ENCODE measurements around the gene RPL41. TPM values are rescaled to one million over a fixed set of nuclear protein-coding genes. Genes with fewer than 3 reads are reported as not detected.
"Not testable (repeated sequence)": the region's sequence is repeated elsewhere in the genome, so short reads cannot be mapped to it uniquely, and the experiment has no call there.

Gene RPL41
- total and polyA plus RNA-seq, 5 donors = 2,026 to 2,505 (median 2,284) TPM

DNA sequence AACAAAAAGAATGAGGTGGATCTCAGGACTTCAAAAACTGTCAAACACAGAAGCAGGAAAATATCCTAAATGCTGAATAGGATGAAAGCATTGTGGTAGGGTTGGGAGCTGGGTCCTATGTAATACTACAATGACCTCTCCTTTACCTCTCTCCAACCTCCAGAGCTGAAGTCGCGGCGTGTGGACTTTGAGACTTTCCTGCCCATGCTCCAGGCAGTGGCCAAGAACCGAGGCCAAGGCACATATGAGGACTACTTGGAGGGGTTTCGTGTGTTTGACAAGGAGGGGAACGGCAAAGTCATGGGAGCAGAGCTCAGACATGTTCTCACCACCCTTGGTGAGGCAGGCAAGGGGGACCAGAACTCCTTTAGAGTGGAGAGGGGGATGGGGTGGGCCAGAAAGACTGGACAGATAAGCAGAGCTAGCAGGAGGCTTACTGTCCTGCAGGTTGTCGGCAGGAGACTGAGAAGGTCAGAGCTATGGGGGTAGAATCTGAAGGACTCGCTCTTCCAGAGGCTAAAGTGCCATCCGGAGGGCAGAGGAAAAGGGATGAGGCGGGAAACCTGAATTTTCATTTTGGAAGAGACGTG, 38.9 kb downstream of the RPL41 start:
- 87% methylated on average over 11 of the region's 11 CpGs for WGBS
- DNase-seq = peak in 1 of 3 donors; percentile 25
- H3K27me3 ChIP-seq (ENCODE audit: control insufficient read depth, insufficient read depth) = no peaks in the 10 kb centered on the region
- ATAC-seq = no peak
- H3K27ac ChIP-seq (ENCODE audit: low read length) = no peak overlapping the region
- intact Hi-C loops (cut with DNase I) = loop anchor here in 1 of 4 donors (5.0 kb wide), 1 partner anchor 38 kb away; the partner anchor contains the start of genes RPL41 and ZC3H10
- H3K9me3 ChIP-seq (ENCODE audit: control insufficient read depth, low read length) = no peaks in the 10 kb centered on the region
- H3K4me3 ChIP-seq (ENCODE audit: low read length) = no peak overlapping the region
- peaks cover 5% of the 10 kb centered on the region for H3K4me1 ChIP-seq (ENCODE audit: control insufficient read depth, insufficient read depth, low read length)

DNA sequence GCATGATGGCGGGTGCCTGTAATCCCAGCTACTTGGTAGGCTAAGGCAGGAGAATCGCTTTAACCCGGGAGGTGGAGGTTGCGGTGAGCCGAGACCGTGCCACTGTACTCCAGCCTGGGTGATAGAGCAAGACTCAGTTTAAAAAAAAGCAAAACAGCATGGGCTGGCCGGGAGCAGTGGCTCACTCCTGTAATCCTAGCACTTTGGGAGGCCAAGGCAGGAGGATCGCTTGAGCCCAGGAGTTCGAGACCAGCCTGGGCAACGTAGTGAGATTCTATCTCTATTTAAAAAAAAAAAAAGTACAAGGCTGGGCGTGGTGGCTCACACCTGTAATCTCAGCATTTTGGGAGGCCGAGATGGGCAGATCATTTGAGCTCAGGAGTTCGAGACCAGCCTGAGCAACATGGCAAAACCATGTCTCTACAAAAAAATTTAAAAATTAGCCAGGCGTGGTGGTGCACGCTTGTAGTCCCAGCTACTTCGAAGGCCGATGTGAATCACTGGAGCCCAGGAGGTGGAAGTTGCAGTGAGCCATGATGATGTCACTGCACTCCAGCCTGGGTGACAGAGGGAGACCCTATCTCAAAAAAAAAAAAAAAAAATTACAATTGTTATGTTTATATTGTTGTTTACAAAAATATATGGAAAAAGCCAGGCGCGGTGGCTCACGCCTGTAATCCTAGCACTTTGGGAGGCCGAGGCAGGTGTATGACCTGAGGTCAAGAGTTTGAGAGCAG, 40.2 kb downstream of the RPL41 start:
- peak overlapping the region; percentile 59 for H3K27ac ChIP-seq (ENCODE audit: low read length)
- H3K27me3 ChIP-seq (ENCODE audit: control insufficient read depth, insufficient read depth); H3K4me1 ChIP-seq (ENCODE audit: control insufficient read depth, insufficient read depth, low read length); ATAC-seq; H3K9me3 ChIP-seq (ENCODE audit: control insufficient read depth, low read length): not testable (repeated sequence)
- 94% methylated on average over 21 of the region's 21 CpGs for WGBS
- peak in 1 of 3 donors; percentile 37 for DNase-seq
- intact Hi-C loops (cut with DNase I) = loop anchor here in 1 of 4 donors (5.0 kb wide), 1 partner anchor 39 kb away; the partner anchor contains the start of genes RPL41 and ZC3H10
- peak overlapping the region; percentile 95 for H3K4me3 ChIP-seq (ENCODE audit: low read length)

DNA sequence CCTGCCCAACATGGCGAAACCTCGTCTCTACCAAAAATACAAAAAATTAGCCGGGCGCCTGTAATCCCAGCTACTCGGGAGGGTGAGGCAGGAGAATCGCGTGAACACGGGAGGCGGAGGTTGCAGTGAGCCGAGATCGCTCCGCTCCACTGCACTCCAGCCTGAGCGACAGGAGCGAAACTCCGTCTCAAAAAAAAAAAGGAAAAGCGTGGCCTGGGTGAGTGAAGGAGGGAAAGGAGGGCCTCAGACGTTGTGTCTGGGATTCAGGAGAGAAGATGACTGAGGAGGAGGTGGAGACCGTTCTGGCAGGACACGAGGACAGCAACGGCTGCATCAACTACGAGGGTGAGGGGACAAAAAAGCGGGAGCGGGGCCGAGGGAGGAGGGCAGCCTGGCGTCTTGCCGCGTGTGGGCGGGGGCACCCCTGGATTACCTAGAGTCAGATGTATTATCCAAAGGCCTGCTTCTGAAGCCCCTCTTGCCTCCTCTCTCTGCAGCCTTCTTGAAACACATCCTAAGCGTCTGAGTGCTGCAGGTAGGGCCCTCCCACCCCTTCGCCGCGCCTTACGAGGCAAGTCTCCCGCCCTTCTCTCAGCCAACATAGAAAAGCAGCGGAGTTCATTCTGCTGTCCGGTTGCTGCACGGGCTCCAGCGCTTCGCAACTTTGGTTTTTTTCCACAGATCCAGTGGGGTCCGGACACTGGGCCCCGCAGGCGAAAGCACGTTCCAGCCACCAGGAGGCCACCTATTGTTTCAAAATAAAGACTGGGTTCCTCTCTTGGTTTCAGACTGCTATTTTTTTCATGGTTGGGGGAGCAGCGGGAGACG, 41.0 kb downstream of the RPL41 start:
- no peaks in the 10 kb centered on the region for H3K9me3 ChIP-seq (ENCODE audit: control insufficient read depth, low read length)

DNA sequence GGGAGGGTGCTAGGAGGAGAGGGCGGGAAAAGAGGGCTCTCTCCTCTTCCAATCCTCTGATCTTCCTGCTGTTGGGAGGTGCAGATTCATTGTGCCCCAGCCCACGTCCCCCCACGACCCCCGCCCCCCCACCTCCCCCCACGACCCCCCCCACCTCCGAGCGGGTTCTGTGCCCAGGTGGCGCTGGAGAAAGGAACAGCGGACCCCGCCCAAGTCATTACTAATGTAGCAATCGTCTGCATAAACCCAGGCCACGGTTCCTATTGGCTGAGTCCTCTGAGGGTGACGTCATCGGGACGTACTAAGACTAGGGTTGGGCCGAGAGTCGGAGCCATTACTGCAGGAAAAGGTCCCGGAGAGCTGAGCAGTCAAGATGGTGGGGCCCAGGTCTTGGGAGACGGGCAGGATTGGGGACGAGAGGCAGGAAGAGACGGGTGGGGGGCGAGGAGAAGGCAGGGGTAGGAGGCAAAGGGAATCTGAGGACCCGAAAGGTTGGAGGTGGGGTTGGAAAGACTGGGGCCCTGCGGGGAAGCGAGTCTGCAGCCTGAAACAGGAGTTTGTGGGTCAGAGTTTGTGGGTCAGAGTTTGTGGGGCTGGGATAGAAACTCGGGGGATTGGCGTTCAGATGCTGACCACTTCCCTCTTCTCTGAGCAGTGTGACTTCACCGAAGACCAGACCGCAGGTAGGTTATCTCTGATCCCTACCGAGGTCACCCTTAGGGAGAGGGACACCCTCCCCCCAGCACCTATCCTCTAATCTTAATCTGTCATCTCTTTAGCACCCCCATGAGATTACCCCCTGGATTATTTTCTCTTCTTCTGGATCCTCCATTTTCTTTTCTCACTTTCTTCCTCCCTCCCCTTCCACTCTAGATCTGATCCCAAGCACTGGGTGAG, 41.8 kb downstream of the RPL41 start, which contains the start of gene MYL6:
TSS of gene MYL6 (plus strand) at position 331 of the 897 bp plus-strand sequence. CDS start at position 374, 43 bp downstream.
- H3K27ac ChIP-seq (ENCODE audit: low read length) = peak within 1 kb of the TSS; percentile 87
- WGBS = under 1% methylated on average over 30 of the region's 30 CpGs
- ATAC-seq (peak; percentile 90 to 91), DNase-seq (peak; percentile 95 to 98 (median 96))
- no peaks in the 10 kb centered on the region for H3K9me3 ChIP-seq (ENCODE audit: control insufficient read depth, low read length)
- H3K4me1 ChIP-seq (ENCODE audit: control insufficient read depth, insufficient read depth, low read length) = peaks cover 4% of the 10 kb centered on the region
- H3K27me3 ChIP-seq (ENCODE audit: control insufficient read depth, insufficient read depth) = no peaks in the 10 kb centered on the region
- intact Hi-C loops (cut with DNase I) = loop anchor here in 1 of 4 donors (2.0 to 5.0 kb wide), 2 partner anchors 29 to 41 kb away; partner anchors contain the start of genes ESYT1, RPL41 and ZC3H10
- H3K4me3 ChIP-seq (ENCODE audit: low read length) = peak within 1 kb of the TSS; percentile 95

More for the DNA sequence above, 41.0 kb downstream of the RPL41 start:
- intact Hi-C loops (cut with DNase I) = loop anchor here in 1 of 4 donors (2.0 to 5.0 kb wide), 2 partner anchors 29 to 40 kb away; partner anchors contain the start of genes ESYT1, RPL41 and ZC3H10
- DNase-seq (peak; percentile 80 to 90 (median 87)), ATAC-seq (peak; percentile 47 to 59)
- Histone ChIP-seq H3K4me1 (ENCODE audit: control insufficient read depth, insufficient read depth, low read length) (peaks cover 7% of the 10 kb centered on the region), H3K27ac (ENCODE audit: low read length) (peak overlapping the region; percentile 59), H3K27me3 (ENCODE audit: control insufficient read depth, insufficient read depth) (no peaks in the 10 kb centered on the region), H3K4me3 (ENCODE audit: low read length) (peak overlapping the region; percentile 95)
- 6% methylated on average over 45 of the region's 45 CpGs for WGBS

DNA sequence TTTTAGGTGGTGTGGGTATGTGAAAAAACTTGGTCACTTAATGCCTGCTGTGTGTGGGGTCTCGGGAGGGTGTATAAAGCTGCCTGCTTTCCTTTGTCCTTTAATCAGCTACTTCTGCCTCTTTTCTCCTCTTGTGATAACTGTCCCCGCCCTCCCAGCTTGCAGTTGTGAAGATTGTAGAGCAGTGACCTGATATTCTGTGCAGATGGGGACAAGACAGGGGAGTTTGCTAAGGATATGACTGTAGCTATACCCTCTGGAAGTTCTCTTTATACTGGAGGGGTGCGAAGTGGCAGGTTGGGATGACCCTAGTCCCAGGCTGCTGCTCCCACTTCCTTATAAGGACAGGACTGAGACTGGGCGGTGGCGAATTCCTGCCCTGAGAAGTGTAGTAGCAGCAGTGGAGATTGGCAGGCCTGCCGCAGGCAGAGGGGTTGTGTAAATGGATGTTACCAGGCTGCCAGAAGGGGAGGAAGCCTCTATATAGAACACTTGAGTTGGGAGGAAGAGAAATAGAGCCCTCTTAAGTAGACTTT, 42.6 kb downstream of the RPL41 start:
- H3K4me1 ChIP-seq (ENCODE audit: control insufficient read depth, insufficient read depth, low read length) = peaks cover 4% of the 10 kb centered on the region
- peak; percentile 76 to 78 for ATAC-seq
- peak; percentile 89 to 95 (median 90) for DNase-seq
- intact Hi-C loops (cut with DNase I) = loop anchor here in 1 of 4 donors (2.0 to 5.0 kb wide), 2 partner anchors 30 to 42 kb away; partner anchors contain the start of genes ESYT1, RPL41 and ZC3H10
- peak overlapping the region; percentile 95 for H3K4me3 ChIP-seq (ENCODE audit: low read length)
- WGBS = under 1% methylated on average over 6 of the region's 6 CpGs
- H3K27ac ChIP-seq (ENCODE audit: low read length) = peak overlapping the region; percentile 87
- H3K9me3 ChIP-seq (ENCODE audit: control insufficient read depth, low read length) = no peaks in the 10 kb centered on the region
- no peaks in the 10 kb centered on the region for H3K27me3 ChIP-seq (ENCODE audit: control insufficient read depth, insufficient read depth)

DNA sequence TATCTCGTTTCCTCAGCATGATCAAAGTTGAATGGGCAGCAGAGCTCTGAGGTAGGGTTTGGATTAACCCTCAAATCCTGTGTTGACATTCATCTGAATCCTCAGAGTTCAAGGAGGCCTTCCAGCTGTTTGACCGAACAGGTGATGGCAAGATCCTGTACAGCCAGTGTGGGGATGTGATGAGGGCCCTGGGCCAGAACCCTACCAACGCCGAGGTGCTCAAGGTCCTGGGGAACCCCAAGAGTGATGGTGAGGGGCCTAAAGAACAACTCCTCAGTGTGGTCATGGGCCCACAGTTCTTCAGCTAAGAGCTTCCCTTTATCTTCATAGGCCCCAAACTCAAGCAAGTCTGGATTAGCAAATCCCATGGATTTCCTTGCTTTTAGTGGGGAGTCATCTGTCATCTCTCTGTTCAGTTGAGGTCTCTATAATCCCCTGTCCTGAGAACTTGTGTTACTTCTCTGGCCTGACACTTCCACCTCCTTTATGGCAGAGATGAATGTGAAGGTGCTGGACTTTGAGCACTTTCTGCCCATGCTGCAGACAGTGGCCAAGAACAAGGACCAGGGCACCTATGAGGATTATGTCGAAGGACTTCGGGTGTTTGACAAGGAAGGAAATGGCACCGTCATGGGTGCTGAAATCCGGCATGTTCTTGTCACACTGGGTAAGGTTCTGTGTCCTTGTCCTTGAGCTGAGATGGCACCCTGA, 43.2 kb downstream of the RPL41 start:
- H3K4me1 ChIP-seq (ENCODE audit: control insufficient read depth, insufficient read depth, low read length) = peaks cover 4% of the 10 kb centered on the region
- peak overlapping the region; percentile 87 for H3K27ac ChIP-seq (ENCODE audit: low read length)
- ATAC-seq = no peak
- H3K9me3 ChIP-seq (ENCODE audit: control insufficient read depth, low read length) = no peaks in the 10 kb centered on the region
- no peaks in the 10 kb centered on the region for H3K27me3 ChIP-seq (ENCODE audit: control insufficient read depth, insufficient read depth)
- intact Hi-C loops (cut with DNase I) = loop anchor here in 2 of 4 donors (2.0 to 5.0 kb wide), 3 partner anchors 31 to 42 kb away; partner anchors contain the start of genes ESYT1 (in 1 of the 2), RPL41 (in 1 of the 2) and ZC3H10 (in 1 of the 2)
- peak overlapping the region; percentile 95 for H3K4me3 ChIP-seq (ENCODE audit: low read length)
- DNase-seq = no peak
- WGBS = 11% methylated on average over 8 of the region's 8 CpGs

DNA sequence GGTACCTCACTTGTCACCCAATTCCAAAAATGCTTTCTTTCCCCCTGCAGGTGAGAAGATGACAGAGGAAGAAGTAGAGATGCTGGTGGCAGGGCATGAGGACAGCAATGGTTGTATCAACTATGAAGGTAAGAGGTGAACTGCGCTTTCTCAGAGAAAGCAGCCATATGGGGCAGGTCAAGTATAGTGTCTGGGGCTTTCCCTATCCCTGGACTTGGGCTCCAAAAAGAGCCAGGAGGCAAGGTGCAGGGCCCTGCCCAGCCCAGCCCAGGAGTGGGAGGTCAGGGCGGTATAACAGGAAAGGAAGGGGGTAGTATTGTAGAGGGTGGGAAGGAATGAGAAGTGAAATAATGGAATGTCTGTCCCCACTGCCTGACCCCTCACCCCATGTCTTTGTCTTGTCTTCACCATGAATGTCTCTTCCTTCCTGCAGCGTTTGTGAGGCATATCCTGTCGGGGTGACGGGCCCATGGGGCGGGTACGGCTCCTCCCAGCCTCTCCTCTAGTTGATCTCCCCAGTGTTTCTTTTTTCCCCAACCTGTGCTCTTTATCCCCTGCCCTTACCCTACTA, 43.8 kb downstream of the RPL41 start:
- H3K4me1 ChIP-seq (ENCODE audit: control insufficient read depth, insufficient read depth, low read length) = peaks cover 4% of the 10 kb centered on the region
- H3K27ac ChIP-seq (ENCODE audit: low read length) = peak overlapping the region; percentile 87
- DNase-seq (no peak), ATAC-seq (peak in 1 of 2 donors; percentile 2)
- H3K4me3 ChIP-seq (ENCODE audit: low read length) = peak overlapping the region; percentile 95
- WGBS = 11% methylated on average over 7 of the region's 7 CpGs
- no peaks in the 10 kb centered on the region for H3K9me3 ChIP-seq (ENCODE audit: control insufficient read depth, low read length)
- no peaks in the 10 kb centered on the region for H3K27me3 ChIP-seq (ENCODE audit: control insufficient read depth, insufficient read depth)
- intact Hi-C loops (cut with DNase I) = loop anchor here in 1 of 4 donors (5.0 kb wide), 1 partner anchor 38 kb away; no protein-coding TSS in a partner anchor

DNA sequence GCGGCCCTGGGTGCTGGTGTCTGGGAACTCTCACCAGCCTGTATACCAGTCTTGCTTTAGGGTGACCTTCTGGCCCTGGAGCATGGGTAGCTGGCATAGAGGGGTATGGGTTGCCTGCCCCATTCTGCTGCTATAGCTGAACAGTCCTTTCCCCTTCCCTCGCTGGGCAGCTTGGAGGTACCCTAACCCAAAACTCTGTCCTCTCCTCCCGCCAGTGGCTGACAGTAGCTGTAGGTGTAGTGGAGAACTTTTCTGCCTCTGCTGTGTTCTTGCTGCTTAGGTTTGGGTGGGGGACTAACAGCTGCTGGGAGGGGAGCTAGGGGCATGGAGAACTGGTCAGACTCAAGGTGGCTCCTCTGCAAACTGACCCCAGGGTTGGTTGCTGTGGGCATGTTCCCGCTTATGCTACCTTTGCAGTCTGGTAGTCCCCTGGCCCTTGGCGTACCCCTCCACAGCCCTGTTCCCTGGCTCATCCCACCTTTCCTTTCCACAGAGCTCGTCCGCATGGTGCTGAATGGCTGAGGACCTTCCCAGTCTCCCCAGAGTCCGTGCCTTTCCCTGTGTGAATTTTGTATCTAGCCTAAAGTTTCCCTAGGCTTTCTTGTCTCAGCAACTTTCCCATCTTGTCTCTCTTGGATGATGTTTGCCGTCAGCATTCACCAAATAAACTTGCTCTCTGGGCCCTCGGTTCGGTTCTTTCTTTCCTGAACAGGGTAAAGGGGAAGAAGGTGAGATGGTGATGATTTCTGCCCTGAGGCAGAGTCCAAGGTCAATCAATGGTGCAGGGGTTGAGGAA, 44.7 kb downstream of the RPL41 start:
- peaks cover 4% of the 10 kb centered on the region for H3K4me1 ChIP-seq (ENCODE audit: control insufficient read depth, insufficient read depth, low read length)
- H3K27me3 ChIP-seq (ENCODE audit: control insufficient read depth, insufficient read depth) = no peaks in the 10 kb centered on the region
- H3K27ac ChIP-seq (ENCODE audit: low read length) = peak overlapping the region; percentile 87
- DNase-seq (no peak), ATAC-seq (no peak)
- 47% methylated on average over 11 of the region's 11 CpGs for WGBS
- intact Hi-C loops (cut with DNase I) = loop anchor here in 1 of 4 donors (5.0 kb wide), 1 partner anchor 39 kb away; no protein-coding TSS in a partner anchor
- H3K4me3 ChIP-seq (ENCODE audit: low read length) = peak overlapping the region; percentile 95
- H3K9me3 ChIP-seq (ENCODE audit: control insufficient read depth, low read length) = no peaks in the 10 kb centered on the region
